Transverse colon (tissue), 4 donors: ENCODE results near the gene MMRN2.

Experiments used
- POLR2AphosphoS5 ChIP-seq, 3 donors: sonication (generic); formaldehyde crosslinking; IDR thresholded peaks; one replicate each; pipeline ENCODE4 v1.6.1; 2016; ENCODE audit warnings: antibody characterized with exemption in 3 of 3
- TF ChIP-seq, protein P1 (sequence below), 5 experiments: fragments of 200-600 bp in 3 of 5; fragments of 450-650 bp in 2 of 5; sonication (generic) in 3 of 5; IDR thresholded peaks; 1 replicate in 2 of 5; 2 replicates in 3 of 5; pipeline ENCODE4 v1.5.1; 2016 to 2017; ENCODE audit warnings: antibody characterized with exemption in 5 of 5, inconsistent platforms in 3 of 5, mild to moderate bottlenecking in 2 of 5, moderate library complexity in 1 of 5

DNA sequence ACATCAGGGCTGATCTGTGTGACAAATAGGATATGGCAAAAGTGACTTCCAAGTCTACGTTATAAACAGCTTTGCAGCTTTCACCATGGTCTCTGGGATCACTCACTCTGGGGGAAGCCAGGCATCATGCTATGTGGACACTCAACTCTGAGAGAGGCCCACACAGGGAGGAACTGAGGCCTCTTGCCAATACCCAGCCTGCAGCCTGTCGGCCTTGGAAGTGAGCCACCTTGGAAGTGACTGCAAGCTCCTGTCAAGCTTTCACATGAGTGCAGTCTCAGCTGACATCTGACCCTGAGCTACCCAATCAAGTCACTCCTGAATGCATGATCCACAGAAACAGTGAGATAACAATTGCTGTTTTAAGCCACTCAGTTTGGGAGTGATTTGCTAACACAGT lies 56.5 kb downstream of the MMRN2 start:
- TF ChIP-seq, protein P1, sequence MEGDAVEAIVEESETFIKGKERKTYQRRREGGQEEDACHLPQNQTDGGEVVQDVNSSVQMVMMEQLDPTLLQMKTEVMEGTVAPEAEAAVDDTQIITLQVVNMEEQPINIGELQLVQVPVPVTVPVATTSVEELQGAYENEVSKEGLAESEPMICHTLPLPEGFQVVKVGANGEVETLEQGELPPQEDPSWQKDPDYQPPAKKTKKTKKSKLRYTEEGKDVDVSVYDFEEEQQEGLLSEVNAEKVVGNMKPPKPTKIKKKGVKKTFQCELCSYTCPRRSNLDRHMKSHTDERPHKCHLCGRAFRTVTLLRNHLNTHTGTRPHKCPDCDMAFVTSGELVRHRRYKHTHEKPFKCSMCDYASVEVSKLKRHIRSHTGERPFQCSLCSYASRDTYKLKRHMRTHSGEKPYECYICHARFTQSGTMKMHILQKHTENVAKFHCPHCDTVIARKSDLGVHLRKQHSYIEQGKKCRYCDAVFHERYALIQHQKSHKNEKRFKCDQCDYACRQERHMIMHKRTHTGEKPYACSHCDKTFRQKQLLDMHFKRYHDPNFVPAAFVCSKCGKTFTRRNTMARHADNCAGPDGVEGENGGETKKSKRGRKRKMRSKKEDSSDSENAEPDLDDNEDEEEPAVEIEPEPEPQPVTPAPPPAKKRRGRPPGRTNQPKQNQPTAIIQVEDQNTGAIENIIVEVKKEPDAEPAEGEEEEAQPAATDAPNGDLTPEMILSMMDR (IDR thresholded peaks at IDR 0.05): no peak
- TF ChIP-seq POLR2AphosphoS5 (IDR thresholded peaks at IDR 0.05): no peak
